HG03139 (cell line): ENCODE data around the gene XPNPEP1.

ENCODE experiments used
- ATAC-seq: cut with Tn5 transposase; IDR thresholded peaks from one replicate; pipeline ENCODE4 v1.9.1; 2021; ENCODE audit not compliant: unreplicated experiment

XPNPEP1 gene

DNA sequence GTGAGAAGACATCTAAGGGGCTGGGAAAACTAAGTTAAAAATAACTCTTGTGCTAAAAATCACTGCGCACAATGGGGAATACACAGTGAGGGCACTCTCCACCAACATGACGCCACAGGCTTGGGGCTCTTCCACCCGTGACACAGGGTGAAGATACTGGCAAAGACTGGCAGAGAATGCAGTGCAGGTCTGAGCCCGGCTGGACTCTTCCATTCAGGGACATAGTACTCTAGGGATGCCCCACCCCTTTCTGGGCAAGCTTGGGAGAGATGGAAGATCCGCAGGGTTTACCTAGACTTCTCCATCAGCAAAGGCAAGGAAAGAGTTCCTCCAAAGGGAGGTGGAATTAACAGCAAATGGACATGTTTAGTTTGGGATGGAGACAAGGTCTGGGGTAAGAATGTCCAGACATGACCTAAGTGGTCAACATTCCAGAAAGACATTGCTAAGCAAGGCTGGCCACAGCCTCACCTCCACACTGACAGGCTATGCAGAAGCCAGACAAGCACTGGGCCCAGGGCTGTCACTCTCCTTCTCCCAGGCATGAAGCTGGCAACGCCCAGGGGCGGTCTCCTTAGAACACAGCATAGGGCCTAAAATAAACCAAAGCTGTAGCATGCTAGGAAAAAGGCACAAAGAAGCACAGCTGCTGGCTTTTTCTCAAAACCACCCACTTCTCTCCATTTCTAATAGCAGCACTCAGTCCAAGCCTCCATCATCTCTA lies 28.1 kb downstream of the XPNPEP1 start:
- no peak for ATAC-seq

DNA sequence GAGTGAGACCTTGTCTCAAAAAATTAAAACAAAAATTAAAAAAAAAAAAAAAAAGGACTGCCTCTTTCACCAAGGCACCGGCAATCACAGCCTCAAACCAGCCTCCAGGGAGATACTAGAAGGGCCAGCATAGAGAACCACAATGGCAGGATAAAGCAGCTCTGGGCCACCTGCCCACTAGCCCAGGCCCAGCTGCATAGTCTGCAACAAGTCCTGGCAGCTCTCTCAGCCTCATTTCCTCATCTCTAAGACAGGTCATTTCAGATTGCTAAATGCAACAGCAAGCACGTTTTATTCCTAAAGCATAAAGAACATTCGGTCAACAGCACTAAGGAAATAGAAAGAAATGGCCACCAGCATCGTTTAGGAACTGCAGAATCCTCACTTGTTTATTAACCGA lies 28.8 kb downstream of the XPNPEP1 start:
- no peak for ATAC-seq

DNA sequence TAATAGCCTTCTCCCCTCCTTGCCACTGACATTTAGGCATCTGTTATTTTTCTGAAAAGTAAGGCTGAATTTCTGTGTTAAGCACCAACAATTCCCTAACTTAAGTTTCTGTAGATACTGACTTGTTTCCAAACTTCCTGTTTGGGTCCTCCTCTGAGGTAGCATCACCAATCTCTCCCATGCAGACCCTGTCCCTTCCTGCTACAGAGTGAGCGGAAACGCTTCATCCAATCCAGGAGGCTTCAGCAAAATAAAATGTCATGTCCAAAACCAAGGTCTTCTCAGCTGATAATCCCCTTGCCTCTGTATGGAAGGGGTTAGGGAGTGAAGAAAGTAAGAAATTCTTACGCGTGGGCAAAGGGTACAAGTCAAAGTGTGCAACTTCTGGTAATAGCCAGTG lies 29.9 kb downstream of the XPNPEP1 start:
- ATAC-seq = no peak

DNA sequence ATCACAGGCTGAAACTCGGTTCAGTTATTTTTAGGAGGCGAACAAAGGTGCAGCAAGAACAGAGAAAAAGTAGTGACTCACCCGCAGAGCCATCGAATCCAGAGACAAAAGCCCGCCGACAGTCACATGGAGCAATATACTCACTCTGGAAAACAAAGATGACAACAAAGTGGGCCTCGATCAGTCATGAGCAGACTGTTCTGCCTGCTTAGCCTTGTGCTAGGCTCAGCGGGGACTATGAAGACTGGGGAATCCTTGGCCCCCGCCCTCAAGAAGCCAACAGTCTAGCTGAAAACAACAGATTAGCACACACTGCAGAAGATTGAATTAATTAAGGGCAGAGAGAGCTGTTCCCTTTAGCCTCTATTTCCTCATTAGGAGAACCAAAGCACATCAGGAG lies 30.4 kb downstream of the XPNPEP1 start:
- ATAC-seq = no peak

DNA sequence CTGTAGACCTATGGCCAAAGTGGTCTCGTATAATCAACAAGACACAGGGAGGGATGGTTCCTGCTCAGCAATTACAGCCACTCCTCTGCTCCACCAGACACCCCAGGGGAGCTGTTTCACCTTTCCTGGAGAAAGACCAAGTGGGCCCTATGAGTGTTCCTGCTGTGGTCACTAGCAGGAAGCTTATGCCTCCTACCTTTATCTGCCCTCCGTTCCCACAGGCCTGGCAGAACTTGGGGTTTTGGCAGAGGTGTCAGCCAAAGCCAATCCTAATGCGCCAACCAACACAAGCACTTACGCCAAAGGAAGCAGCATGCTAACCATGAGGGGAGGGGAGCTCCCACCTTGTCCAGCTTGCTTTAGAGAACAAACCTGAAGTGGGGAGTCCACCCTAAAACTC lies 31.2 kb downstream of the XPNPEP1 start:
- ATAC-seq = no peak

DNA sequence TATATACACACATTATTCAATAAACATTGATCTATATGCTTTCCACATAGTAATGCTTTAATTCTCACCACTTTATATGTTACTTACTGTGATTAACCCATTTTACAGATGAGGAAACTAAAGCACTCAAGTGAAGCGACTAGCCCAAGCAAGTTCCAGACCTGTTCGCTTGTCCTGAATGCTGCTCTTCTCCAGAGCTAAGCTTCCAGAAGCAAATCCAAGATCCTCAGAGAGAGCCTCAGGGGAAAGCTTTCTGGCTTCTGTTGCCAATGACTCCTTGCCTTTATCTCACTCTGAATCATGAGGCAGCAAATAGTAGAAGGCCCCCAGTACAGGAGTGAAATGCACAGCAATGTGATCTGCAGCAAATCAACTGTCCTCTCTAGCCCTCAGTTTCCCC lies 32.2 kb downstream of the XPNPEP1 start:
- ATAC-seq = no peak

DNA sequence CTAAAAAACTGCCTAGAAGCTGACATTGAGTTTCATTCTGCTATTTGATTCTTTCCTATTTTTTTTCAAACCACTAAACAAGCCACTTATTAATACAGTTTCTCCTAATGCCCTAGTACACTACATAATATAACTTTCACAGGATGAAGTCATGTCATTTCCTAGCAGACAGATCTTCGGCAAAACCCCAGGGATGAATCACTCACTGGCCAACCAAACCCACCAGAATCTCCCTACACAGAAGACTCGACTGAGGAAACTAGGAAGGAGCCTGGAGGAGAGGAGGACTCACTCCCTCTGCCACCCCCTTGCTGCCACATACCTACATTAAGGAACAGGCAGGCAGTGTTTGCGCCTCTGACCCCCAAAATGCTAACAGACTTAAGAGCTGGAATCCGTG lies 33.4 kb downstream of the XPNPEP1 start:
- no peak for ATAC-seq

DNA sequence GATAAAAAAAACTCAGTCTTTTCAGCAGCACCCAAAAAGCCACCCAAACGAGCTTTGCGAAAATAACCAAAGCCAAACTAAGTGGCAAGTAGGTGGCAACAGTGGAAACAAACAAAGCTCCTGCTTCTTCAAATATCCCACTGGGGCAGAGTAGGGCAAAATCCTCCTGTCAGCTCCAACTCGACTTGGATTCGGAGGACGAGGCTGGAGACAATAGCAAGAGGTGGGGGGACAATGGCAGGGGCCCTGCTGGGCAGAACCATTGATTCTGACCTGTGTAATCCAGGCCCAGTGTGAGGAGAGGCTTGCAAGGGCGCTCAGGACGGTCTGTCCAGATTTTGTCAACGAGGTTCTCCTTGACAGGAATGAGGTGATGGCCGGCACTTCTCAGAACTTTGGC lies 35.5 kb downstream of the XPNPEP1 start:
- no peak for ATAC-seq

DNA sequence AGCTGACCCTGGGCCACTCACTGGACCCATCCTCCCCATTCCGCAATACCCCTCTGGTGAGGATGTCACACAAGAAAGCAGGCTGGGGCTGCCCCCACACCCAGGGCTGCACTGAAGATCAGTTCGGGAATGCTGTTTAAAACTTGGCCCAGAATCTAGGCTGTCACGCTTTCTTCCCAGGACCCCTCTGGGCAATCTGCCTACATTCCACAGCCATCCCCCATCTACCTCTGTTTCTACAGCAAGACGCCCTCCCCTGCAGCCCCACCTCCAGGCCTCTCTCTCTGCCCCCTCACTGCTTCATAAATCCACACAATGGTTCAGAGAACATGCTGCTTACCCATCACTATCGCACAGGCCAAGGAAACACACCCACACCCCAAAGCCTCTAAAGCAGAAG lies 36.1 kb downstream of the XPNPEP1 start:
- ATAC-seq = no peak

DNA sequence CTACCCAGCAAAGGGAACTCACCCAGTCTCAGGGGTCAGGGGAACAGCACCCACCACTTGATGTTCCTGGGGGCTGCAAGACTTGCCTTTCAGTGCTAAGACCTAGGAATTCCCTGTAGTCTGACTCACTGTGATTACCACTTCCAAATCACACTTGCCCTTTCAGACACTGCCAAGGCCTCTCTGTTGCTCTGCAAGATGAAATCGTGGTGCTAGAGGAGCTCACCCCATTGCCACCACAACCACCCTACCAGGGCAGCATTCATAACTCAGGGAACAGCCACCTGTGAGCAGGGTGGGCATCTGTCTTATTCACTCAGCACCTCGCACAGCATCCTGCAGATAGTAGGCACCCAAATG lies 36.5 kb downstream of the XPNPEP1 start:
- no peak for ATAC-seq

DNA sequence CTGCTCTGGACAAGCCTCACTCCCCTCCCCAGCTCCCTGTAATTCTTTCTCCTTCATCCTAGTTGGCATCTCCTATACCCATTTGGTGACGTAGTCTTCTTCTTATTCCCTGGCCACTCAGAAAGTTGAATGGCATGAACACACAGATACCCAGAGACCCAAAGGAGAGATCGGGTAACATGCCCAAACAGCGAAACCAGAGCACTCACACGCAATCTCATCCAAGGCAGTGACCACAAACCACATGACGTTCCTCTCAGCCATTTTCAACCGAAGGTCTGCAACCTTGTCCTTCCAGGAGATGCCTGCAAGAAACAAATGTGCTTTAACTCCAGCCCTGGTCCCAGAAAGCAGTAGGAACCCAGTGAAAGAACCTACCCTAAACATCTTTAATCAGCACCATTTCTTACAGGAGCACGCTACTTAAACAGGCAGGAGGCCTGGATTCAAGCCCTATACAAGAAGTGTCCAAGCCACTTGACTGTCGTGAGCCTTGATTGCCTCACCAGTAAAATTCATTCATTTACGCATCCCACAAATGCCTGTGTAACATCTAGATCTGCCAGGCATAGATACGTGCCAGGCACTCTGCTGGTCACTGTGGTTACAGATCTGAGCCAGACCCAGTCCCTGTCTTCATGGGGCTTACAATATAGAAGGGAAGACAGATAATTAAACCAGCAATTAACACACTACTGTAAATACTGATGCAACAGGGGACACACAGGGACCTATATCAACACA lies 37.1 kb downstream of the XPNPEP1 start:
- no peak for ATAC-seq

DNA sequence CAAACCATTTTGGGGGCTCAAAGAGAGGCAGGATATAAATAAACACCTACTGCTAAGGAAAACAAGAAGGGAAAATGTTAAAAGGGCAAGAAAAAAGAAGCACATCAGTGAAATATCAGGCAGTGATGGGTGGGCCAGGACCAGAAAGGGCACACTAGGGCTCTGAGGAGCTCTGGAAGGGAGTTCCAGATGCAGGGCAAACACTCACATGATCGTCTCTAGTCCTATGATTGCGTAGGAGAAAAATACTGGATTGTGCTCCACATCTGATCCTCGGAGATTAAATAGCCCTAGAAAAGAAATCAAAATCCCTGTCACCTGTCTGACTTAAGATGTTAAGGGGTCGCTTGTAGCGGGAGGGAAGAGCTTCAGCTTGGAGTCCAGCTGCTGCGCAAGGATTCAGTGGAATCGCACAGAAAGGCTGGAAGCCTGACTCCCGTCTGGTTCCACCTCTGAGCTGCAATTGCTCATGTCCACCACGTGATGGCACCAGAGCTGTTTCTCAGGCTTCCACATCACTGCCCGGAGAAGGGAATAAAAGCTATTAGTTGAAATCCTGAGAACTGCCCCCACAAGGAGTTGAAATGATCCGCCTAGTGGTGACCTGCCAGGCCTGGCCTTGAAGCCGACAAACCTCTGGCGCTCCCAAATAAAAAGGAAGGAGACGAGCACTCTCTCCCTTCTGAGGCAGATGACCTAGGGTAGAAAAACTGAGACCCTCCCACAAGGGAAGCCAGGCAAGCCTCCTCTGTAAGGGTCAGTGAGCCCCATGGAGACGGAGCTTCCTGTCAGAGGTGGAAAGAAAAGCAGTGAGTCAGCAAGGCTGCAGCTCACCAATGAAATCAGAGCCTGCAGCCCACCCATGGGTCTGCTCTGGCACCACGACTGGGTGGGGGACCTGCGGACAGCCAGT lies 39.2 kb downstream of the XPNPEP1 start:
- ATAC-seq = peak; percentile 61

DNA sequence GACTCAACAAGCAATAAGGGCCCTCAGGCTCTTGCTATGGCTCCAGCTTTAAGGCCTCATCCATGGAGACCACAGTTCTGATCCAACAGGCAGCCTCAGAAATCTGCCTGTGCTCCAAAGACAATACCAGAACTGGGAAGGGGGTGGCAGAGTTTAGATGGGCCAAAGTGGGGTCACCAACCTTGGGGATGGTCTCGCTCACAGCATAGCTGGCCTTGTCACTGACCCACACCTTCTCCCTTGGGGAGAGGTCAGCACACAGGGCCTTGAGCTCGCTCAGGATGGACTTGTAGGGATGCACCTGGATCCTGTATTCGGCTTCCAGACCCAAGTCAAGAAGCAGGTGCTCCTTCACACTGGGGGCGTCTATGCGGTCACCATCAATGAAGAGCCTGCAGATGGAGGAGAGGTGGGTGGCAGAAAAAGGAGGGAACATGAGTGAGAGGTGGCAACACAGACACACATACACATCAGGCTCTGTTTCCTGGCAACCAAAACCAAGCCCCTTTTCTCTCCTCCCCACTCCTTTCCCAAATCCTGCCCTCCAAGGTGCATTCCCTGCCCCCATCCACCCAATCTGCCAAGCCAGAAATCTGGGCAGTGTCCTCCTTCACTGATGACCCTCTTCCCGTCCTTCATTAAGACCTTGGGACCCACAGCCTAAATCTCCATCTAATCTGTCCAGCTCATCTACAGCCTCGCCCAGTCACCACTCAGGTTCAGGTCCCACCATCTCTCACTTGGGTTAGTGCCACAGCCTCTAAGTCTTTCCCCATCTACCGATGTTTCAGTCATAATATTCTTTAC lies 40.9 kb downstream of the XPNPEP1 start:
- ATAC-seq = no peak

DNA sequence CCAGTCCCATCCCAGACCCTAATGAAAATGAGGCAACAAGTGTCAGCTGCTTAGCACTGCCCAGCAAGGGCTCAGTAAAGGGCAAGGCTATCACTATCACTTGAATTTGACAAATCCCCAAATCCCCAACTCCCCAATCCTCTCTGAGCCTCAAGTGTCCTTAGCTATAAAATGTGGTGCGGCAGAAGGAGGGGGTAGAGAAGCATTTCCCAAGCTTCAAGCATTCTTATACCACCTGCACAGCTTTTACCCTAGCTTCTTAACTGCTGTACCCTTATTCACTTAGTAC lies 41.6 kb downstream of the XPNPEP1 start:
- no peak for ATAC-seq

DNA sequence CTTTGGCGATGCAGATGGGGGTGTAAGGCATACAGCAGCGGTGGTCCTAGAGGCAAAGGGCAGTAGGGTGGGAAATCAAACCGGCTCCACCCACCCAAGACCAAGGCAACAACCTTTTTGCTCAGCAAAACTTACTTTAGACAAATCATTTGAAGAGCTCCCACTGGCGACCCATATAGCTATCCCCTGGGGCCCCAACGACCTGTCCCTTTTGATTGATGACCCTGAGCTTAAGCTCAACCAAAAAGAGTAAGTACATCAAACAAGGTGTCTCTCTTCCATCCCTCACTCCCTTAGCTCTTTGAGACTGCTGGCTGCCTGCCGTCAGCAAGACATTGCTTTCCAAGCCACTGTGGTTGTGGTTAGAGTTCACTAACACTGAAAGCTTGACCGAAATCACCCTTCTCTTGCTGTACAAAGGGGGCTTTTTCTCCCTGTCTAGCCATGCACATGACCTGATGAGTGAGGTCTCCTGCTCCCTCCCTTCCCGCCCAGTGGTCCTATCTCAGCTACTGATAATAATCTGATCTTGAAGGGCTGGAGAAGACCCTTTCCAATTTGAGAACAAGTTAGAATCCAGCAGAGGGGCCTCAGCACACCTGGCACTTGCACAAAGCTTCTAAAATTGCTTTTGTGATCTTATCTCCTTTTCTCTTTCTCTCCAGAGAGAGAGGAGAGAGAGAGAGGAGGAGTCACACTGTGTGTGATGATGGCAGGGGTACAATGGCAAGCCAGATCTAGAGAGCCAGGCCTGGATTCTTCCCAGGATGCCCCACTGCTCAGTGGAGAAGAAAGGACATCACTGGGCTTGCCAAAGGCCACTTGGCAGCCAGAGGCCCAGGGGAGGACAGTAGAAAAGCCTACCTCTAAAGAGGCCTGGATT lies 42.2 kb downstream of the XPNPEP1 start:
- no peak for ATAC-seq

DNA sequence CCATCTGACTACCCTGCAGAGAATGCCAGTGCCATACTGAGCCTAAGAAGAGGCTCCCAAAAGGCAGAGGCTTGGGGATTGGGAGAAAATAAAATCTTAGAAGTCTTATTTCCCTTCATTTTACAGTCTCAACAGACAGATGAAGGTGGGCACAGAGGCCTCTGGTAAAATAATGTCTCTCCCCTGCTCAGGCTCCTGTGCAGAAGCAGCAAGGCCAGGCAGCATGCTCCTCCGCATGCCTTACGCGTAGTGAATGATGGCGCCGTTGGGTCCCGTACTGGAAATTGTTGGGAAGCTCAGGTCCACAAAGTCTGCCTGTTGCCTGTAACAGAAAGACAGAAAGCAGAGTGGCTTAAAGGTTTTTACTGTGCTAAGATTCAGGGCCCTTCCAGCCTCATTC lies 45.8 kb downstream of the XPNPEP1 start:
- ATAC-seq = no peak

DNA sequence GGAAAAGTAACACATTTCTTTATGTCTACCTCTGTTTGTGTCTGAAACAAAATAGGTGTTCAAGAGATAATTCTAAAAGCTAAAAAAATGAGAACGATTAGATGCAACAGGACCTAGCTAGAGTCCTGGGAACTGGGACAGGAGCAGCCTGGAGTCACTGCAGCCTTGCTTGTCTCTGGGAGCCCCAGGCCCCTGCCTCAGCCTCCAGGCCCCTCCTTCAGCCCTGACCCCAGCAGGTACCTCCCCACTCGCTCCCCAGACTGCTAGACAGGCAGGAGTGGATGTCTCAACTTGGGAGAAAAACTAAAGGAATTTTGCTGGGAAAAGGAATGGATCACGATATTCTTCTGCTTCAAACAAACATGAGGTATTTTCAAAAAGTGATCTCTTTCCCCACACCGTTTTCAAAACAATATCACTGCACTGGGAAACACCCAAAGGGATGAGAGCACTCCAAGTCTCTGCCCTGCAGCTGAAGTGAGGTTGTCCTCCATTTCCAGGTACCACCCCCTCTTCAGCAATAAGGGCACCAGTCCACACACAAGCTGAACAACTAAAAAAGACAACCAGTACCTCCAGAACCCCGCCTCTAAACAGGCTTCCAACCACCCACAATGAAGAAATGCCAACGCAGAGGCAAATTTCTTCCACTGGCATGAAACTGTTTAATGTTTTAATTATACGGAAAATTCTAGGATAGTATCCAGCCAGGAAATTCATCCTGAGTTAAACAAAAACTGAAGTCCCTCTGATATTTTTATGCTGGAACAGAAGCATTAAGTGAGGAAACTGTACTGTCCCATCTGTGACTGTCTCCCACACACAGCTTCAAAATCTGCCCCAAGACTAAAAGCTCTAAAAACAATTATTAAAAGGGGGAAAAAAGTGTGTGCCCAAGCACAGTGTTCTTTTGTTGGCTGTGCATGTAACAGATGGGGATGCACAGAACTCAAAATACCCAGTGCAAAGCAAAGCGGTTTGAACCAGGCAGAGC lies 47.2 kb downstream of the XPNPEP1 start:
- ATAC-seq = no peak

DNA sequence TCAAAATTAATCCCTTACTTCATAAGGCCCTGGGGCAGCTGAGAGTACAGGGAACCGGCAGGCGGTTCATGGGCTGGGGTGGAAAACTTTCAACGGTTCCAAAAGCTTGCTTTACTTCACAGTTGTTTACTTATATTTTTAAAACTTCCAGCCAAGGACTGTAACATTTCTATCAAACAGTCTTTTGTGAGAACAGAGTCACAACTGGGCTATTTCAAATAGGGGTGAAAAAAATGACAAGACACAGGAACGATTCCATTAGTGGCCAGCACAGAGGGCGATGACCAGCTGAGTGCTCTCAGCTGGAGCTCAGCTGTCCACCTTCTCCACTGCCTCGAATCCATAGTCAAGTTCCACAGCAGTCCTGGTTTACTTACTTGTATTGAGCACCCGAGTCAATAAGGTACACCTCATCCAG lies 48.2 kb downstream of the XPNPEP1 start:
- ATAC-seq = no peak

DNA sequence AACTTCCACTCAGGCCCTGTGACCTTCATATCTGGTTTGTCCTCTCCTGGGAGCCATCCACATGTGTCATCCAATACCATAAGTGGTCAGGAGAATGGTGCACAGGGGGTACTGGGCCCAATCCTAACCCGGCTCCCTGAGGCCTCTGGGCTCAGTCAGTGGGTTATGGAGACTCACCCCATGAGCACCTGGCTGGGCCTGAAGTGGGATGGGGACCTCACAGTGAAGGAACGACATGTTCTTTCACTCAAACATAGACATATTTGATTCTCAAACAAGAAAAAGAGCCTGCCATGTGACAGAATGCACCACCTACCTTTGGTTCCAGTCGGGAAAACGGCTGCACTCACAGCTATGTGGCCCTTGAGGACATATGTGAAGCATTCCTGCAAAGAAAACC lies 51.8 kb downstream of the XPNPEP1 start:
- ATAC-seq = no peak
